H9 (cell line): ENCODE data around the gene SEBOX. TPM values are rescaled to one million over a fixed set of nuclear protein-coding genes. Genes with fewer than 3 reads are reported as not detected.
A peak's percentile ranks its signal among the peaks of the same experiment; 100 is the strongest.

Experiments
- DNase-seq: peaks from one replicate; pipeline ENCODE4 v3.0.0-alpha.2; 2017
- H2AFZ ChIP-seq: one replicate; pipeline ENCODE4 v1.6.1; 2013; ENCODE audit warnings: mild to moderate bottlenecking, low read length, control low read depth, moderate library complexity
- H2AK5ac ChIP-seq: 2 replicates; pipeline ENCODE4 v1.6.1; 2013; ENCODE audit warnings: low read length, control low read depth, mixed read lengths; ENCODE audit not compliant: insufficient read length
- H2BK120ac ChIP-seq: one replicate; pipeline ENCODE4 v1.6.1; 2013; ENCODE audit warnings: low read depth, mild to moderate bottlenecking, low read length, control low read depth, inconsistent platforms; ENCODE audit not compliant: poor library complexity, severe bottlenecking
- H2BK12ac ChIP-seq: 2 replicates; pipeline ENCODE4 v1.6.1; 2013; ENCODE audit warnings: low read length, control low read depth, mixed read lengths, low read depth; ENCODE audit not compliant: insufficient read length
- H2BK15ac ChIP-seq: 2 replicates; pipeline ENCODE4 v1.6.1; 2013; ENCODE audit warnings: low read depth, low read length, control low read depth
- H2BK20ac ChIP-seq: one replicate; pipeline ENCODE4 v1.6.1; 2013; ENCODE audit warnings: low read depth, mild to moderate bottlenecking, low read length, control low read depth, inconsistent platforms; ENCODE audit not compliant: poor library complexity, severe bottlenecking
- H2BK5ac ChIP-seq: 2 replicates; pipeline ENCODE4 v1.6.1; 2013; ENCODE audit warnings: low read length, control low read depth, mixed read lengths; ENCODE audit not compliant: insufficient read length
- H3K14ac ChIP-seq: 2 replicates; pipeline ENCODE4 v1.6.1; 2013; ENCODE audit warnings: low read length, control low read depth; ENCODE audit not compliant: insufficient read depth
- H3K18ac ChIP-seq: 2 replicates; pipeline ENCODE4 v1.6.1; 2013; ENCODE audit warnings: low read depth, mild to moderate bottlenecking, mixed read lengths, low read length, control low read depth; ENCODE audit not compliant: insufficient read length
- H3K23ac ChIP-seq: 2 replicates; pipeline ENCODE4 v1.6.1; 2013; ENCODE audit warnings: low read length, control low read depth, mixed read lengths, low read depth; ENCODE audit not compliant: insufficient read length
- H3K23me2 ChIP-seq: 2 replicates; pipeline ENCODE4 v1.6.1; 2013; ENCODE audit warnings: low read depth, mild to moderate bottlenecking, mixed read lengths, low read length, control low read depth; ENCODE audit not compliant: insufficient read length, poor library complexity, severe bottlenecking
- H3K27ac ChIP-seq: 2 replicates; pipeline ENCODE4 v1.5.1; 2013; ENCODE audit warnings: low read length, control low read depth, mixed read lengths, low read depth; ENCODE audit not compliant: insufficient read length
- H3K27me3 ChIP-seq: 2 replicates; pipeline ENCODE4 v1.6.1; 2013; ENCODE audit warnings: low read length, control low read depth, inconsistent platforms; ENCODE audit not compliant: insufficient read depth
- H3K4ac ChIP-seq: 2 replicates; pipeline ENCODE4 v1.6.1; 2013; ENCODE audit warnings: low read depth, mild to moderate bottlenecking, control low read depth, inconsistent platforms, low read length, moderate library complexity
- H3K4me1 ChIP-seq: 2 replicates; pipeline ENCODE4 v1.6.1; 2013; ENCODE audit warnings: low read length, control low read depth, inconsistent platforms; ENCODE audit not compliant: insufficient read depth
- H3K4me2 ChIP-seq: 2 replicates; pipeline ENCODE4 v1.6.1; 2013; ENCODE audit warnings: low read length, control low read depth, mixed read lengths; ENCODE audit not compliant: insufficient read length, insufficient read depth
- H3K56ac ChIP-seq: 2 replicates; pipeline ENCODE4 v1.6.1; 2013; ENCODE audit warnings: low read depth, mild to moderate bottlenecking, mixed read lengths, low read length, control low read depth; ENCODE audit not compliant: insufficient read length
- H3K79me1 ChIP-seq: 2 replicates; pipeline ENCODE4 v1.6.1; 2013; ENCODE audit warnings: low read depth, mild to moderate bottlenecking, moderate library complexity, low read length, control low read depth, inconsistent platforms; ENCODE audit not compliant: insufficient read depth, poor library complexity, severe bottlenecking
- H3K79me2 ChIP-seq: 2 replicates; pipeline ENCODE4 v1.6.1; 2013; ENCODE audit warnings: low read length, control low read depth, inconsistent platforms; ENCODE audit not compliant: insufficient read depth
- H3K9ac ChIP-seq: 2 replicates; pipeline ENCODE4 v1.6.1; 2013; ENCODE audit warnings: low read length, control low read depth, mixed read lengths; ENCODE audit not compliant: insufficient read length; ENCODE audit errors: extremely low read depth
- H3K9me3 ChIP-seq: one replicate; pipeline ENCODE4 v1.6.1; 2013; ENCODE audit warnings: low read depth, low read length, inconsistent platforms; ENCODE audit not compliant: control insufficient read depth
- H3T11ph ChIP-seq: one replicate; pipeline ENCODE4 v1.6.1; 2013; ENCODE audit warnings: mild to moderate bottlenecking, low read length, control low read depth, inconsistent platforms
- H4K20me1 ChIP-seq: one replicate; pipeline ENCODE4 v1.6.1; 2013; ENCODE audit not compliant: control insufficient read depth, insufficient read length, insufficient read depth
- H4K5ac ChIP-seq: 2 replicates; pipeline ENCODE4 v1.6.1; 2013; ENCODE audit warnings: low read depth, mild to moderate bottlenecking, mixed read lengths, low read length, control low read depth; ENCODE audit not compliant: insufficient read length
- H4K8ac ChIP-seq: replicated peaks from 2 replicates; pipeline ENCODE4 v1.6.1; 2013; ENCODE audit warnings: low read length, control low read depth, mixed read lengths, low read depth; ENCODE audit not compliant: insufficient read length
- H4K91ac ChIP-seq: 2 replicates; pipeline ENCODE4 v1.6.1; 2013; ENCODE audit warnings: low read depth, mild to moderate bottlenecking, moderate library complexity, mixed read lengths, low read length, control low read depth; ENCODE audit not compliant: insufficient read length
- H3K27ac Mint-ChIP-seq, 3 experiments: 2 replicates in 2 of 3; 3 replicates in 1 of 3; pipeline ENCODE4 v1.8.0; 2020 to 2021; ENCODE audit warnings: mixed read lengths in 3 of 3, mild to moderate bottlenecking in 1 of 3, moderate library complexity in 1 of 3
- H3K27me3 Mint-ChIP-seq: 2 replicates; pipeline ENCODE4 v1.8.0; 2021; ENCODE audit warnings: low read depth, mild to moderate bottlenecking, moderate library complexity, mixed read lengths
- H3K36me3 Mint-ChIP-seq, 3 experiments: 2 replicates in 2 of 3; 3 replicates in 1 of 3; pipeline ENCODE4 v1.8.0; 2020 to 2021; ENCODE audit warnings: low read depth in 3 of 3, mixed read lengths in 3 of 3; ENCODE audit not compliant: insufficient read depth in 1 of 3
- H3K4me1 Mint-ChIP-seq, 2 experiments: 2 replicates each; pipeline ENCODE4 v1.8.0; 2020; ENCODE audit warnings: mixed read lengths in 2 of 2
- H3K4me3 Mint-ChIP-seq, 2 experiments: 2 replicates in 1 of 2; 3 replicates in 1 of 2; pipeline ENCODE4 v1.8.0; 2020 to 2021; ENCODE audit warnings: mild to moderate bottlenecking in 2 of 2, mixed read lengths in 2 of 2, moderate library complexity in 1 of 2
- H3K9me3 Mint-ChIP-seq, 2 experiments: 2 replicates in 1 of 2; 3 replicates in 1 of 2; pipeline ENCODE4 v1.8.0; 2020; ENCODE audit warnings: mild to moderate bottlenecking in 2 of 2, mixed read lengths in 2 of 2, moderate library complexity in 1 of 2
- WGBS: extraction: QIAGEN DNeasy Blood & Tissue Kit; methylation state at CpG from one replicate; pipeline ENCODE4 v1.1.7; 2013; ENCODE audit warnings: missing lambda C conversion rate, low lambda C conversion rate, mixed read lengths; ENCODE audit not compliant: insufficient read length; ENCODE audit errors: extremely low coverage; 5-methylcytosine and 5-hydroxymethylcytosine counted together
- total RNA-seq: library from RNA; stranded (reverse); gene quantifications from 2 replicates; pipeline ENCODE4 v1.2.1, GENCODE V29; 2021
- TF ChIP-seq, protein P1 (sequence below): fragments of 200-600 bp; sonication (generic); conservative IDR thresholded peaks from 3 replicates; pipeline ENCODE4 v1.8.0; 2021; ENCODE audit warnings: antibody characterized with exemption, mild to moderate bottlenecking

SEBOX gene
- total RNA-seq, 1 experiment from 2014 or later = not detected

DNA sequence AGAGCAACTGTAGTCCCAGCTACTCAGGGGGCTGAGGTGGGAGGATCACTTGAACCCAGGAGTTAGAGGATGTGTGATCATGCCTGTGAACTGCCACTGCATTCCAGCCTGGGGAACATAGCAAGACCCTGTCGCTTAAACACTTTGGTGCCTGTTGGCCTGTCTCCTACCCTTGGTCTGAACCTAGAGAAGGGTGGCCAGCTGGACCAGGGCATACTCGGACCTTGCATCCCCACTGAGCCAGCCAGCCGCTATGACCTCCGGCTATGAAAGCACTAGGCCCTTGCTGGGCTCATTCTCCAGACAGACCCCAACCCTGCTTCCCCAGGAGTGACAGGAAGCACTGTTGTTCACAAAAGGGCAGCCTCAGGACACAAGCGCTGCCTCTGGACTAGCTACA, 34.3 kb downstream of the SEBOX start:
- H3K23me2 ChIP-seq = peaks cover 4% of the 10 kb centered on the region
- TF ChIP-seq, protein P1, sequence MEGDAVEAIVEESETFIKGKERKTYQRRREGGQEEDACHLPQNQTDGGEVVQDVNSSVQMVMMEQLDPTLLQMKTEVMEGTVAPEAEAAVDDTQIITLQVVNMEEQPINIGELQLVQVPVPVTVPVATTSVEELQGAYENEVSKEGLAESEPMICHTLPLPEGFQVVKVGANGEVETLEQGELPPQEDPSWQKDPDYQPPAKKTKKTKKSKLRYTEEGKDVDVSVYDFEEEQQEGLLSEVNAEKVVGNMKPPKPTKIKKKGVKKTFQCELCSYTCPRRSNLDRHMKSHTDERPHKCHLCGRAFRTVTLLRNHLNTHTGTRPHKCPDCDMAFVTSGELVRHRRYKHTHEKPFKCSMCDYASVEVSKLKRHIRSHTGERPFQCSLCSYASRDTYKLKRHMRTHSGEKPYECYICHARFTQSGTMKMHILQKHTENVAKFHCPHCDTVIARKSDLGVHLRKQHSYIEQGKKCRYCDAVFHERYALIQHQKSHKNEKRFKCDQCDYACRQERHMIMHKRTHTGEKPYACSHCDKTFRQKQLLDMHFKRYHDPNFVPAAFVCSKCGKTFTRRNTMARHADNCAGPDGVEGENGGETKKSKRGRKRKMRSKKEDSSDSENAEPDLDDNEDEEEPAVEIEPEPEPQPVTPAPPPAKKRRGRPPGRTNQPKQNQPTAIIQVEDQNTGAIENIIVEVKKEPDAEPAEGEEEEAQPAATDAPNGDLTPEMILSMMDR = no peak
- H2BK12ac ChIP-seq = no peak overlapping the region
- H3K4me2 ChIP-seq = no peak overlapping the region
- Mint-ChIP-seq H3K36me3 (peaks cover 22 to 40% (median 37%) of the 10 kb centered on the region in 3 experiments; a peak in 6 of 7 replicates), H3K27ac (peak overlapping the region in 2 of 3 experiments; percentile 61 to 70; a peak in 3 of 7 replicates), H3K4me3 (no peak overlapping the region), H3K27me3 (no peaks in the 10 kb centered on the region), H3K9me3 (no peaks in the 10 kb centered on the region; a peak in 1 of 5 replicates), H3K4me1 (peaks cover 10 to 13% of the 10 kb centered on the region in 2 experiments)
- no peak overlapping the region for H2BK15ac ChIP-seq
- no peak overlapping the region for H2AK5ac ChIP-seq
- no peak overlapping the region for H3K23ac ChIP-seq
- H4K20me1 ChIP-seq = no peaks in the 10 kb centered on the region
- H4K8ac ChIP-seq = no peak overlapping the region
- no peak overlapping the region for H3K18ac ChIP-seq
- H3K27ac ChIP-seq = no peak overlapping the region
- WGBS = no CpG with 5 or more reads among the region's 5 CpGs
- H2AFZ ChIP-seq = no peak overlapping the region
- 0 out of 2 replicates have a peak, but pooled peaks cover 5% of the 10 kb centered on the region for H3K4me1 ChIP-seq
- no peak overlapping the region for H2BK5ac ChIP-seq
- DNase-seq = peak; percentile 32
- H2BK120ac ChIP-seq = no peak overlapping the region
- H3T11ph ChIP-seq = no peak overlapping the region
- no peaks in the 10 kb centered on the region for H3K27me3 ChIP-seq
- H3K14ac ChIP-seq = no peak overlapping the region
- H3K9ac ChIP-seq = no peak overlapping the region
- no peak overlapping the region for H3K56ac ChIP-seq
- no peaks in the 10 kb centered on the region for H3K9me3 ChIP-seq
- H3K79me1 ChIP-seq = no peaks in the 10 kb centered on the region
- no peak overlapping the region for H3K4ac ChIP-seq
- H4K91ac ChIP-seq = no peak overlapping the region
- peaks cover 2% of the 10 kb centered on the region; the same call in 1 of the 2 replicates for H3K79me2 ChIP-seq
- no peak overlapping the region for H4K5ac ChIP-seq
- no peak overlapping the region for H2BK20ac ChIP-seq
